NT2/D1 (cell line): Measurements from ENCODE around the gene CPLX1.

Source experiments
- YY1 ChIP-seq: IDR thresholded peaks from 2 replicates; pipeline ENCODE4 v1.6.1; 2011; ENCODE audit not compliant: insufficient read length, insufficient read depth
- ZNF274 ChIP-seq: IDR thresholded peaks from 2 replicates; pipeline ENCODE4 v1.6.1; 2011; ENCODE audit warnings: mild to moderate bottlenecking, low read depth, low read length

DNA sequence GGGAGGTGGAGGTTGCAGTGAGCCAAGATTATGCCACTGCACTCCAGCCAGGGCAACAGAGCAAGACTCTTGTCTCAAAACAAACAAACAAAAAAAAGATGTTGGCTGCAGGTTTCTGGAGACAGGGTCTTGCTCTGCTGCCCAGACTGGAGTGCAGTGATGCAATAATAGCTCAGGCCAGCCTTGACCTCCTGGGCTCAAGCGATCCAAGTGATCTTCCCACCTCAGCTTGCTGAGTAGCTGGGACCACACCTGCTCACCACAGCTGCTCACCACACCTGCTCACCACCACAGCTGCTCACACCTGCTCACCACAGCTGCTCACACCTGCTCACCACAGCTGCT, 29.9 kb upstream of the CPLX1 start:
- TF ChIP-seq ZNF274 (no peak), YY1 (no peak)
